Measurements from ENCODE around the gene ZNF416.

- TF ChIP-seq GATA2 (IDR thresholded peaks at IDR 0.05; ENCODE audit: low read depth, low read length) (no peak), GATA3 (IDR thresholded peaks at IDR 0.05; ENCODE audit: low read depth, low read length) (no peak)
Observed at GRCh38 chr19:57570707-57571106, 8.0 kb downstream of the ZNF416 start.
